Gastroesophageal sphincter (tissue), 3 donors: Measurements from ENCODE around the gene ODAD2.

Source experiments
- CTCF ChIP-seq, 4 experiments: fragments of 200-600 bp in 2 of 4; fragments of 450-650 bp in 2 of 4; sonication (generic) in 1 of 4; IDR thresholded peaks; one replicate each; pipeline ENCODE4 v1.5.1; 2017 to 2019; ENCODE audit warnings: antibody characterized with exemption in 4 of 4, mild to moderate bottlenecking in 2 of 4, moderate library complexity in 2 of 4
- EP300 ChIP-seq: sonication (generic); formaldehyde crosslinking; IDR thresholded peaks from one replicate; pipeline ENCODE4 v1.6.1; 2017; ENCODE audit warnings: antibody characterized with exemption, mild to moderate bottlenecking
- POLR2A ChIP-seq, 2 donors: fragments of 450-650 bp; IDR thresholded peaks; one replicate each; pipeline ENCODE4 v1.6.1; 2017; ENCODE audit warnings: antibody characterized with exemption in 2 of 2, mild to moderate bottlenecking in 2 of 2, moderate library complexity in 1 of 2
- POLR2AphosphoS5 ChIP-seq: sonication (generic); formaldehyde crosslinking; IDR thresholded peaks from one replicate; pipeline ENCODE4 v1.6.1; 2017; ENCODE audit warnings: antibody characterized with exemption

- TF ChIP-seq CTCF (IDR thresholded peaks at IDR 0.05), result no peak
- no peak for TF ChIP-seq EP300
- no peak for TF ChIP-seq POLR2AphosphoS5
- no peak for TF ChIP-seq POLR2A (IDR thresholded peaks at IDR 0.05)
These were observed 90.6 kb downstream of the ODAD2 start for GRCh38 chr10:27908231-27908630.
